Keratinocyte (primary cell): ENCODE data around the gene OR4A15. TPM values are rescaled to one million over a fixed set of nuclear protein-coding genes. Genes with fewer than 3 reads are reported as not detected.

Source experiments
- DNase-seq: peaks from one replicate; pipeline ENCODE4 v3.0.0-alpha.2; 2011; ENCODE audit warnings: low read depth, missing footprints, low spot score
- FAIRE-seq: peaks from 2 replicates; lab custom pipeline; 2011; peaks lifted over from hg19 to GRCh38; lab: Jason Lieb, UNC
- H2AFZ ChIP-seq: 2 replicates; pipeline ENCODE4 v1.6.0; 2012; ENCODE audit warnings: low read length, control low read depth, inconsistent platforms; ENCODE audit not compliant: control insufficient read depth
- H3K27ac ChIP-seq: 2 replicates; pipeline ENCODE4 v1.5.1; 2011; ENCODE audit warnings: low read length; ENCODE audit not compliant: control insufficient read depth, insufficient read depth
- H3K27me3 ChIP-seq: 3 replicates; pipeline ENCODE4 v1.6.0; 2011; ENCODE audit warnings: low read length; ENCODE audit not compliant: control insufficient read depth, insufficient read depth; ENCODE audit errors: extremely low read depth
- H3K36me3 ChIP-seq, 2 experiments: 2 replicates in 1 of 2; 3 replicates in 1 of 2; pipeline ENCODE4 v1.5.1; 2011; ENCODE audit warnings: low read length in 2 of 2, mild to moderate bottlenecking in 1 of 2; ENCODE audit not compliant: control insufficient read depth in 2 of 2, insufficient read depth in 2 of 2; ENCODE audit errors: extremely low read depth in 1 of 2
- H3K4me1 ChIP-seq: 3 replicates; pipeline ENCODE4 v1.5.1; 2011; ENCODE audit warnings: low read length; ENCODE audit not compliant: control insufficient read depth, insufficient read depth; ENCODE audit errors: extremely low read depth
- H3K4me2 ChIP-seq: 3 replicates; pipeline ENCODE4 v1.6.0; 2011; ENCODE audit warnings: low read depth, low read length; ENCODE audit not compliant: control insufficient read depth, insufficient read depth; ENCODE audit errors: extremely low read depth
- H3K4me3 ChIP-seq, 3 experiments: fragments of 200-600 bp in 1 of 3; sonication (generic) in 1 of 3; 2 replicates in 2 of 3; 3 replicates in 1 of 3; pipeline ENCODE4 v1.5.1; 2011 to 2016; ENCODE audit warnings: low read length in 3 of 3, mild to moderate bottlenecking in 3 of 3, control low read depth in 2 of 3, inconsistent platforms in 1 of 3, low read depth in 1 of 3, mixed read lengths in 1 of 3, mixed run types in 1 of 3, moderate library complexity in 1 of 3; ENCODE audit not compliant: control insufficient read depth in 2 of 3, insufficient read depth in 2 of 3; ENCODE audit errors: extremely low read depth in 1 of 3
- H3K79me2 ChIP-seq: 2 replicates; pipeline ENCODE4 v1.6.0; 2012; ENCODE audit warnings: low read length; ENCODE audit not compliant: control insufficient read depth, insufficient read depth
- H3K9ac ChIP-seq: 3 replicates; pipeline ENCODE4 v1.6.0; 2011; ENCODE audit warnings: low read length; ENCODE audit not compliant: control insufficient read depth, insufficient read depth; ENCODE audit errors: extremely low read depth
- H3K9me1 ChIP-seq: 3 replicates; pipeline ENCODE4 v1.6.0; 2011; ENCODE audit warnings: low read length; ENCODE audit not compliant: control insufficient read depth, insufficient read depth; ENCODE audit errors: extremely low read depth
- H3K9me3 ChIP-seq: 2 replicates; pipeline ENCODE4 v1.5.1; 2012; ENCODE audit warnings: low read depth, low read length; ENCODE audit not compliant: control insufficient read depth
- H4K20me1 ChIP-seq: 3 replicates; pipeline ENCODE4 v1.6.0; 2011; ENCODE audit warnings: low read length; ENCODE audit not compliant: control insufficient read depth, insufficient read depth; ENCODE audit errors: extremely low read depth
- EZH2 ChIP-seq: IDR thresholded peaks from one replicate; pipeline ENCODE4 v1.6.1; 2012; ENCODE audit warnings: inconsistent platforms, mild to moderate bottlenecking, low read length, moderate library complexity
- dilution Hi-C: fragments of 300-500 bp; cut with MboI; formaldehyde crosslinking; loops from one replicate; pipeline ENCODE4 v1.7.0; 2020; ENCODE audit warnings: low sequenced_read_pairs; ENCODE audit not compliant: extremely low pct_ligation_motif_present
- polyA plus RNA-seq, 5 experiments: library from polyadenylated mRNA; depleted of rRNA in 3 of 5; stranded (reverse) in 3 of 5; stranded (forward) in 1 of 5; unstranded in 1 of 5; fragments of >200 nt; gene quantifications; 1 replicate in 1 of 5; 2 replicates in 3 of 5; 3 replicates in 1 of 5; pipeline versions ENCODE4 v1.2.1 to v1.2.3, GENCODE V29; 2011 to 2012; ENCODE audit warnings: missing spikeins in 2 of 5, low read depth in 1 of 5, low replicate concordance in 1 of 5
- small RNA-seq, 3 experiments: library from RNA; depleted of rRNA; stranded (forward); fragments of <200 nt; gene quantifications; one replicate each; pipeline ENCODE3, GENCODE V24; 2012; ENCODE audit warnings: low read depth in 3 of 3, low replicate concordance in 1 of 3; ENCODE audit not compliant: insufficient read length in 3 of 3
- TF ChIP-seq, protein P1 (sequence below), 3 experiments: IDR thresholded peaks in 1 of 3; conservative IDR thresholded peaks in 1 of 3; optimal IDR thresholded peaks in 1 of 3; 2 replicates in 2 of 3; 3 replicates in 1 of 3; pipeline versions ENCODE3 to v1.5.1; 2011; ENCODE audit warnings: low read length in 3 of 3, mild to moderate bottlenecking in 3 of 3, moderate library complexity in 2 of 3, control low read depth in 1 of 3, inconsistent platforms in 1 of 3; ENCODE audit not compliant: insufficient read depth in 2 of 3; ENCODE audit errors: extremely low read depth in 1 of 3

Gene OR4A15
- polyA plus RNA-seq, 1 donor (not counting 4 experiments of a cell fraction or from before 2014, with no cell fraction given) = not detected

GRCh38 chr11:55357560-55358184, 10.1 kb upstream of the OR4A15 start:
- Histone ChIP-seq H3K4me1 (no peaks in the 10 kb centered on the region), H3K4me2 (no peak overlapping the region), H3K9me1 (no peaks in the 10 kb centered on the region), H3K36me3 (no peaks in the 10 kb centered on the region), H3K9ac (no peak overlapping the region), H3K79me2 (no peaks in the 10 kb centered on the region), H2AFZ (no peak overlapping the region), H3K9me3 (no peaks in the 10 kb centered on the region), H4K20me1 (no peaks in the 10 kb centered on the region), H3K4me3 (no peak overlapping the region), H3K27me3 (no peaks in the 10 kb centered on the region), H3K27ac (no peak overlapping the region)
- dilution Hi-C loops = no loop called here
- FAIRE-seq (no peak), DNase-seq (no peak)
- TF ChIP-seq, protein P1, sequence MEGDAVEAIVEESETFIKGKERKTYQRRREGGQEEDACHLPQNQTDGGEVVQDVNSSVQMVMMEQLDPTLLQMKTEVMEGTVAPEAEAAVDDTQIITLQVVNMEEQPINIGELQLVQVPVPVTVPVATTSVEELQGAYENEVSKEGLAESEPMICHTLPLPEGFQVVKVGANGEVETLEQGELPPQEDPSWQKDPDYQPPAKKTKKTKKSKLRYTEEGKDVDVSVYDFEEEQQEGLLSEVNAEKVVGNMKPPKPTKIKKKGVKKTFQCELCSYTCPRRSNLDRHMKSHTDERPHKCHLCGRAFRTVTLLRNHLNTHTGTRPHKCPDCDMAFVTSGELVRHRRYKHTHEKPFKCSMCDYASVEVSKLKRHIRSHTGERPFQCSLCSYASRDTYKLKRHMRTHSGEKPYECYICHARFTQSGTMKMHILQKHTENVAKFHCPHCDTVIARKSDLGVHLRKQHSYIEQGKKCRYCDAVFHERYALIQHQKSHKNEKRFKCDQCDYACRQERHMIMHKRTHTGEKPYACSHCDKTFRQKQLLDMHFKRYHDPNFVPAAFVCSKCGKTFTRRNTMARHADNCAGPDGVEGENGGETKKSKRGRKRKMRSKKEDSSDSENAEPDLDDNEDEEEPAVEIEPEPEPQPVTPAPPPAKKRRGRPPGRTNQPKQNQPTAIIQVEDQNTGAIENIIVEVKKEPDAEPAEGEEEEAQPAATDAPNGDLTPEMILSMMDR (optimal IDR thresholded peaks at IDR 0.05 in 1 of 3, IDR thresholded peaks at IDR 0.05 in 1 of 3, conservative IDR thresholded peaks at IDR 0.05 in 1 of 3; ENCODE audit: extremely low read depth in 1 of 3, insufficient read depth in 2 of 3, low read length in 3 of 3) = peak in 1 of 3 experiments; percentile 15
- no peak for TF ChIP-seq EZH2

DNA sequence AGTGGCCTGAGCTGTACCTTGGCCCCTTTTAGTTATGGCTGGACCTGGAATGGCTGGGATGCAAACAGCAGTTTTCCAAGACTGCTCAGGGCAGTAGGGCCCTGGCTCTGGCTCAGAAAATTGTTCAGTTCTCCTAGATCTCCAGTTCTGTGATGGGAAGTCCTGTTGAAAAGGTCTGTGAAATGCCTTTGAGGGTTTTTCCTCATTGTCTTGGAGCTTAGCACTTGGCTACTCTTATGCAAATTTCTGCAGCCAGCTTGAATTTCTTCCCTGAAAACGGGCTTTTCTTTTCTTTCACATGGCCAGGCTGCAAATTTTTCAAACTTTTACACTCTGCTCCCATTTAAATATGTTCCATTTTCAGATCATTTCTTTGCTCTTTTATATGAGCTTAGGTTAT, 33.2 kb downstream of the OR4A15 start:
- Histone ChIP-seq H2AFZ (no peak overlapping the region), H3K27me3 (no peaks in the 10 kb centered on the region), H3K9me1 (no peaks in the 10 kb centered on the region), H3K4me1 (no peaks in the 10 kb centered on the region), H3K36me3 (no peaks in the 10 kb centered on the region), H3K9me3 (no peaks in the 10 kb centered on the region), H3K27ac (no peak overlapping the region), H4K20me1 (no peaks in the 10 kb centered on the region), H3K9ac (no peak overlapping the region), H3K4me3 (no peak overlapping the region), H3K4me2 (no peak overlapping the region), H3K79me2 (no peaks in the 10 kb centered on the region)
- TF ChIP-seq EZH2 = no peak
- TF ChIP-seq, protein P1 (optimal IDR thresholded peaks at IDR 0.05 in 1 of 3, IDR thresholded peaks at IDR 0.05 in 1 of 3, conservative IDR thresholded peaks at IDR 0.05 in 1 of 3; ENCODE audit: extremely low read depth in 1 of 3, insufficient read depth in 2 of 3, low read length in 3 of 3) = no peak
- dilution Hi-C loops = no loop called here
- FAIRE-seq = no peak
- no peak for DNase-seq

Small RNA genes within 50 kb of the gene (small RNA-seq; reads per million reads assigned to genes)
- gene OR4X7P = 0 reads per million in 3 experiments

Other genes with a start within 250 kb of the OR4A15 start
- not detected in 3 replicates for gene TRIM48, start 105.8 kb upstream of the OR4A15 start, polyA plus RNA-seq
- not detected in 3 replicates for gene OR4A16, start 24.8 kb upstream of the OR4A15 start, polyA plus RNA-seq
- not detected in 3 replicates for gene OR4C15, start 186.5 kb downstream of the OR4A15 start, polyA plus RNA-seq
- not detected in 3 replicates for gene OR4C16, start 204.2 kb downstream of the OR4A15 start, polyA plus RNA-seq
- not detected in 3 replicates for gene OR4C11, start 239.7 kb downstream of the OR4A15 start, polyA plus RNA-seq